ENCODE results near the gene GABRG3.

Gene GABRG3

DNA sequence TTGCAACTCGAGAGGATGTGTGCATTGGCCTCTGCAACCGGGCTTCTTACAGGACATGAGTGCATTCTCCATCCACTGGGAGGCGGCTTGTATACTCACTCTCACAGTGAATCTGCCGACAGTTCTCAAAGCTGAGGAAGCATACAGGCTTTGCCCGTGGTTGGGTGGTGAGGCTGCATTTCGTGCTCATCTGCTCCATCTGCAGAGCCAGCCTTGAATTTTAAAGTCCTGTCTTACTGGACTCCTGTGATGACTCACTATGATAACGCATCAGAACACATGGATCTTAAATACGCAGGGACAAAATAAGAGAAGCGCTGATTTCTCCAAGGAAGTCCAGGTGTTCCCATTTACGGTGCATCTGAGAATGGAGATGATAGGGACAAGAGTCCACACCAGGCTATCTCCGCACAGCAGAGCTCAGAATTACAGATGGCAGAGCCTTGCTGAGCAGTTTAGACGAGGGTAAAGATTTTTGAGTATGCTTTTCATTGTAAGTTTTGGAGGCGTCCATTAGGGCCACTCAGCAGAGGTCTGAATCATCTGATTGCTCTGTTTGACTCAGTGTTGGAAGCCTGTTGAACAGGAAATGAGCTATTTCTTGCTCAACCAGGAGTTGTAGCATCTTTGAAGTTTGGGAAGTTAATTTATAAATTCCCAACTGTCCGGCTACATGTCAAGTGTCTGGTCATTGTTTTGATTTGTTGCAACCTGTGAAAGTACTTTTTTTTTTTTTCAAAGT lies 87.1 kb downstream of the GABRG3 start:
- TF ChIP-seq CTCF (IDR thresholded peaks at IDR 0.05; ENCODE audit: control insufficient read depth, insufficient read depth, low read depth, low read length, missing control alignments) = no peak
- DNase-seq (ENCODE audit: low read depth) = no peak
- no peak overlapping the region for H3K4me3 ChIP-seq (ENCODE audit: control insufficient read depth, low read depth, low read length)

- no peak overlapping the region for H3K4me3 ChIP-seq (ENCODE audit: control insufficient read depth, low read depth, low read length)
- no peak for DNase-seq (ENCODE audit: low read depth)
- no peak for TF ChIP-seq CTCF (IDR thresholded peaks at IDR 0.05; ENCODE audit: control insufficient read depth, insufficient read depth, low read depth, low read length, missing control alignments)
Observed at GRCh38 chr15:27058939-27059338, 88.0 kb downstream of the GABRG3 start.

DNA sequence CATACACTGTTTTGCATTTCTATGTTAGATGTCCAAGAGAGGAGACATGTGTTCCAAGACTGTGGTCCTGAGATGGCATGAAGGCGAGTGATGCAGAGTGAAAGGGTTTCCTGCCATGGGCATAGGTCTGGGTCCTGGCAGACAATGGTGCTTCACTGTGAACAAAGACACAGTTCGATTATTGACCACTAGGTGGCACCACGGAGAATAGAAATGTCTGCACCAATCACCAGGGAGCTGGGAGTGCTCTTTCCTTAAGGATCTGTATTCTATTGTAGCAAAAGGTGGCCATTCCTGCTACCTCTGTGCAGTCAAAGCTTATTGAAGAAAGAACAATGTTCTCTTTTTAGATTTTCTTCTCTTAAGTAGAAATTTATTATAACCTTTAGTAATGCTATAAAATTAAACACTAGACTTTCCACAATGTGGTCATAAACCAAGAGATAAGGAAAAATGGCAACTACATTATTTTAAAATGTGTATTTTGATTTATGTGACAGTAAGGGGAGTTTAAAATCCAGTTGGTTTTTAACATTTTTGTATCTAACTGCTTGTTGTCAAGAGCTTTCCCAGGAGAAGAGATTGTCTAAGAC lies 88.7 kb downstream of the GABRG3 start:
- peak; percentile 25 for TF ChIP-seq CTCF (IDR thresholded peaks at IDR 0.05; ENCODE audit: control insufficient read depth, insufficient read depth, low read depth, low read length, missing control alignments)
- no peak for DNase-seq (ENCODE audit: low read depth)
- no peak overlapping the region for H3K4me3 ChIP-seq (ENCODE audit: control insufficient read depth, low read depth, low read length)

GRCh38 chr15:27061739-27062138 lies 90.8 kb downstream of the GABRG3 start:
- no peak overlapping the region for H3K4me3 ChIP-seq (ENCODE audit: control insufficient read depth, low read depth, low read length)
- DNase-seq (ENCODE audit: low read depth) = no peak
- TF ChIP-seq CTCF (IDR thresholded peaks at IDR 0.05; ENCODE audit: control insufficient read depth, insufficient read depth, low read depth, low read length, missing control alignments) = no peak

- TF ChIP-seq CTCF (IDR thresholded peaks at IDR 0.05; ENCODE audit: control insufficient read depth, insufficient read depth, low read depth, low read length, missing control alignments) = no peak
- no peak for DNase-seq (ENCODE audit: low read depth)
- H3K4me3 ChIP-seq (ENCODE audit: control insufficient read depth, low read depth, low read length) = no peak overlapping the region
Observed at GRCh38 chr15:27062951-27063350, 92.0 kb downstream of the GABRG3 start.

DNA sequence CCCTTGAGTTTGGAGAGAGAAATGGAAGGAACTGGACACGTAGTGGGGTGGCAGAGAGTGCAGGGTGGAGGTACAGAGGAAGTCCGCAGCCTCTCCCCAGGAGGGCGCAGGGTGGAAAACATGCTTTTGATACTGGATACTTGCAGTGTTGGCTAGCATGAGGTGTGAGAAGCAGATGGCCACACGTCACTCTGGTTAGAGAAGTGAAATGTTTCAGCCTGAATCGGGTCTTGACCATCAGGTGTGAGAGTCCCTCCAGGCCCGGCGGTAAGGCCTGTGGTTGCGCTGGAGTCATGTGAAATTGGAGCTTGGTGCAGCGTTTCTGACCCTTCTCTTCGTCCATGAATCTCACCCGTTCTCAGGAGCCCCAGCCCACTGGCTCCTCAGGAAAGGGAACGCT lies 93.1 kb downstream of the GABRG3 start:
- H3K4me3 ChIP-seq (ENCODE audit: control insufficient read depth, low read depth, low read length) = no peak overlapping the region
- DNase-seq (ENCODE audit: low read depth) = no peak
- no peak for TF ChIP-seq CTCF (IDR thresholded peaks at IDR 0.05; ENCODE audit: control insufficient read depth, insufficient read depth, low read depth, low read length, missing control alignments)
